Measurements from ENCODE around the gene STK33.

The STK33 gene

DNA sequence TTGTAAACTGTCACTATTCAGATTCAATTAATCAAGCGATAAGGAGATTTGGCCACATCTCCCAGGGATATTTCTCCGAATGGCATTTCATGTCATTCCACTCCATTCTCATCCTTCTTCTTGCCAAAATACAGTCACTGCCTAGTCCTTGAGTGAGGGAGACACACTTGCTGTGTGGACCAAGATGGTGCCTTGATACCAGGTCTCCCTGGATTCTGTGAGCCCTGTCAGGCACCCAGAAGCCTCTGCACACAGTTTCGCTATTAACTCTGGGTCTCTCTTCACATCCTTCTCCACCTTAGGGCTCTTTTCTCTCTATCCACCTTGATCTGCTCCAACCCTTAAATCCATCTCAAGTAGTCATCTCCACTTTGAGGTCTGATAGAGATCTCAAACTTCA is 210.4 kb downstream of the STK33 start:
- no peaks in the 10 kb centered on the region for H3K4me1 ChIP-seq (ENCODE audit: insufficient read depth, low read length, severe bottlenecking)
- H3K4me2 ChIP-seq (ENCODE audit: low read length), result no peak overlapping the region
- H3K9me3 ChIP-seq (ENCODE audit: low read length), result no peaks in the 10 kb centered on the region
- no peaks in the 10 kb centered on the region for H3K36me3 ChIP-seq (ENCODE audit: insufficient read depth, low read length)
- H3K79me2 ChIP-seq (ENCODE audit: insufficient read depth, low read length), result no peaks in the 10 kb centered on the region
- H2AFZ ChIP-seq (ENCODE audit: low read length), result no peak overlapping the region
- TF ChIP-seq, protein P1, sequence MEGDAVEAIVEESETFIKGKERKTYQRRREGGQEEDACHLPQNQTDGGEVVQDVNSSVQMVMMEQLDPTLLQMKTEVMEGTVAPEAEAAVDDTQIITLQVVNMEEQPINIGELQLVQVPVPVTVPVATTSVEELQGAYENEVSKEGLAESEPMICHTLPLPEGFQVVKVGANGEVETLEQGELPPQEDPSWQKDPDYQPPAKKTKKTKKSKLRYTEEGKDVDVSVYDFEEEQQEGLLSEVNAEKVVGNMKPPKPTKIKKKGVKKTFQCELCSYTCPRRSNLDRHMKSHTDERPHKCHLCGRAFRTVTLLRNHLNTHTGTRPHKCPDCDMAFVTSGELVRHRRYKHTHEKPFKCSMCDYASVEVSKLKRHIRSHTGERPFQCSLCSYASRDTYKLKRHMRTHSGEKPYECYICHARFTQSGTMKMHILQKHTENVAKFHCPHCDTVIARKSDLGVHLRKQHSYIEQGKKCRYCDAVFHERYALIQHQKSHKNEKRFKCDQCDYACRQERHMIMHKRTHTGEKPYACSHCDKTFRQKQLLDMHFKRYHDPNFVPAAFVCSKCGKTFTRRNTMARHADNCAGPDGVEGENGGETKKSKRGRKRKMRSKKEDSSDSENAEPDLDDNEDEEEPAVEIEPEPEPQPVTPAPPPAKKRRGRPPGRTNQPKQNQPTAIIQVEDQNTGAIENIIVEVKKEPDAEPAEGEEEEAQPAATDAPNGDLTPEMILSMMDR (IDR thresholded peaks at IDR 0.05; ENCODE audit: low read length), result no peak
- TF ChIP-seq EZH2 (IDR thresholded peaks at IDR 0.05; ENCODE audit: borderline replicate concordance, low read length), result no peak
- H3K27ac ChIP-seq (ENCODE audit: low read depth, low read length, poor library complexity, severe bottlenecking), result no peak overlapping the region
- no peak overlapping the region for H3K4me3 ChIP-seq (ENCODE audit: low read depth, low read length, poor library complexity, severe bottlenecking)
- H3K27me3 ChIP-seq (ENCODE audit: insufficient read depth, low read length), result no peaks in the 10 kb centered on the region; the same call in 1 of the 2 replicates
- no peaks in the 10 kb centered on the region for H3K9me2 ChIP-seq (ENCODE audit: low read depth, low read length)
- H4K20me1 ChIP-seq (ENCODE audit: insufficient read depth, low read length), result no peaks in the 10 kb centered on the region
- H3K9ac ChIP-seq (ENCODE audit: low read length), result no peak overlapping the region
- H3F3A ChIP-seq (ENCODE audit: insufficient read depth, low read length), result no peaks in the 10 kb centered on the region

GRCh38 chr11:8383227-8383626 is 210.8 kb downstream of the STK33 start:
- H3K9ac ChIP-seq (ENCODE audit: low read length), result no peak overlapping the region
- H3K4me3 ChIP-seq (ENCODE audit: low read depth, low read length, poor library complexity, severe bottlenecking), result no peak overlapping the region
- no peaks in the 10 kb centered on the region for H3K9me3 ChIP-seq (ENCODE audit: low read length)
- no peaks in the 10 kb centered on the region for H3F3A ChIP-seq (ENCODE audit: insufficient read depth, low read length)
- no peak for TF ChIP-seq EZH2 (IDR thresholded peaks at IDR 0.05; ENCODE audit: borderline replicate concordance, low read length)
- TF ChIP-seq, protein P1 (IDR thresholded peaks at IDR 0.05; ENCODE audit: low read length), result no peak
- no peaks in the 10 kb centered on the region for H4K20me1 ChIP-seq (ENCODE audit: insufficient read depth, low read length)
- H3K4me2 ChIP-seq (ENCODE audit: low read length), result no peak overlapping the region
- no peak overlapping the region for H2AFZ ChIP-seq (ENCODE audit: low read length)
- no peaks in the 10 kb centered on the region for H3K9me2 ChIP-seq (ENCODE audit: low read depth, low read length)
- H3K4me1 ChIP-seq (ENCODE audit: insufficient read depth, low read length, severe bottlenecking), result no peaks in the 10 kb centered on the region
- H3K79me2 ChIP-seq (ENCODE audit: insufficient read depth, low read length), result no peaks in the 10 kb centered on the region
- no peak overlapping the region for H3K27ac ChIP-seq (ENCODE audit: low read depth, low read length, poor library complexity, severe bottlenecking)
- H3K27me3 ChIP-seq (ENCODE audit: insufficient read depth, low read length), result no peaks in the 10 kb centered on the region; the same call in 1 of the 2 replicates
- H3K36me3 ChIP-seq (ENCODE audit: insufficient read depth, low read length), result no peaks in the 10 kb centered on the region

DNA sequence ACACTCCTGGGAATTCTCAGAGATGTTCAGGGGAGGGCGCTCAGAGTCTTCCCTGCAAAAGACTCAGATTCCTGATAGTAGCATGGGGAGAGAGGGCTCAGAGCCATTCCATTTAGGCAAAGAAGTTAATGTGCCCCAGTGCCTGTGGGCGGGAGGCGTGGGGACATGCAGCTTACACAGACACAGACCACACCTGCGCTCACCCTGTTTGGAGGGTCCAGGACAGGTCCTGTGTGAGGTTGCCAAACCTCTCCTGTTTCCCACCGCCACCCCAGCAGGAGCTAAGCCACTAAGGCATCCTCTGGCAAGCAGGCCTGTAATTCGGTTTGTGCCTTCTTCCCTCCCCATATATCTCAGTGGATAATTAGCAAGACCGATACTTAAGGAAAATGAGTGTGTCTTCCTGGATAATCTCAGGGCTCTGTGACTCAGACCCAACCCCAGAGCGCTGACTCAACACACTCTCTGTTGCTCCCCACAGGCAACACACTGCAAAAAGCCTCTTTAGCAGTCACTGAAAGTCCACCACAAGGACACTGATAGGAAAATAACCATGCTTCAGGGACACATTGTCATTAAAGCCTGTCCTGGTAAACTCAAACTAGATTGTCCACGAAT is 211.5 kb downstream of the STK33 start:
- H3K4me2 ChIP-seq (ENCODE audit: low read length), result no peak overlapping the region
- H3K9me3 ChIP-seq (ENCODE audit: low read length), result no peaks in the 10 kb centered on the region
- H3K9me2 ChIP-seq (ENCODE audit: low read depth, low read length), result no peaks in the 10 kb centered on the region
- no peak overlapping the region for H3K27ac ChIP-seq (ENCODE audit: low read depth, low read length, poor library complexity, severe bottlenecking)
- TF ChIP-seq, protein P1 (IDR thresholded peaks at IDR 0.05; ENCODE audit: low read length), result no peak
- no peak for TF ChIP-seq EZH2 (IDR thresholded peaks at IDR 0.05; ENCODE audit: borderline replicate concordance, low read length)
- H3F3A ChIP-seq (ENCODE audit: insufficient read depth, low read length), result no peaks in the 10 kb centered on the region
- H2AFZ ChIP-seq (ENCODE audit: low read length), result no peak overlapping the region
- no peaks in the 10 kb centered on the region for H3K79me2 ChIP-seq (ENCODE audit: insufficient read depth, low read length)
- H3K4me3 ChIP-seq (ENCODE audit: low read depth, low read length, poor library complexity, severe bottlenecking), result no peak overlapping the region
- H3K4me1 ChIP-seq (ENCODE audit: insufficient read depth, low read length, severe bottlenecking), result no peaks in the 10 kb centered on the region
- H3K27me3 ChIP-seq (ENCODE audit: insufficient read depth, low read length), result no peaks in the 10 kb centered on the region; the same call in 1 of the 2 replicates
- no peaks in the 10 kb centered on the region for H4K20me1 ChIP-seq (ENCODE audit: insufficient read depth, low read length)
- H3K9ac ChIP-seq (ENCODE audit: low read length), result no peak overlapping the region
- no peaks in the 10 kb centered on the region for H3K36me3 ChIP-seq (ENCODE audit: insufficient read depth, low read length)
